ENCODE measurements around the gene SLC38A3. TPM values are rescaled to one million over a fixed set of nuclear protein-coding genes. Genes with fewer than 3 reads are reported as not detected.

The SLC38A3 gene
- polyA plus RNA-seq, 1 donor, result 2.0 TPM

DNA sequence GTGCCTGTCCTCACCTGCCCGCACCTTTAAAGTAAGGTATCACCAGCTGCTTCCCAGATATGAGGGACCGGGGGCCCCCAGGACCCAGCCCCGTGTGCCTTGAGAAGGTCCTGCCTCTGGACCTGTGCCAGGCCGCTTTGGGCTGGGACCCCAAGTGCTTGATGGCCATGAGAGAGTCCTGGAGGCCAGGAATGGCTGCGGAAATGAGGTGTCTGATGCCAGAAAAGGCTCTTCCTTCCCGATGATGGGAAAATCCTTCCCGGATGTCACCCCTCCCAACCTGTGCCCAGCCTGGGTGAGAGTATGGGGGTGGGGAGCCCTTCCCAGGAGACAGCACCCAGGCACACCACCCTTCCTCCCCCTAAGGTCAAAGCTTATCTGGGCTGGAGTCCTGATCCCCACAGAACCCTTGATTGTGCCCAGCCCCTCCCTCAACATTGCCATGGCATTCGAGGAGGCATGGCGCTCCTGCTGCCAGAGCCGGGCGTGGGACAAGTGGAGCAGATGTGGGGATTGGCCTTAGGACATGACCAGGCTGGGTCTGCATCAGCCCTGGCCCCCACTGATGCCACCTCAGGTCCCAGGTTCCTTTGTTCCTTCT, 35.7 kb upstream of the SLC38A3 start:
- DNase-seq, result no peak
- no peaks in the 10 kb centered on the region for H3K36me3 ChIP-seq (ENCODE audit: control insufficient read depth, insufficient read depth, low read length)
- peaks cover 12% of the 10 kb centered on the region for H3K27me3 ChIP-seq (ENCODE audit: control insufficient read depth, insufficient read depth, low read length)
- WGBS (ENCODE audit: insufficient coverage, low lambda C conversion rate), result no CpG with 5 or more reads among the region's 11 CpGs
- H3K9me3 ChIP-seq (ENCODE audit: control insufficient read depth, low read depth, low read length), result no peaks in the 10 kb centered on the region
- peaks cover 32% of the 10 kb centered on the region for H3K4me1 ChIP-seq (ENCODE audit: control insufficient read depth, insufficient read depth, low read length)
- no peak overlapping the region for H3K4me3 ChIP-seq (ENCODE audit: low read length)
- no peak overlapping the region for H3K27ac ChIP-seq (ENCODE audit: low read length)

DNA sequence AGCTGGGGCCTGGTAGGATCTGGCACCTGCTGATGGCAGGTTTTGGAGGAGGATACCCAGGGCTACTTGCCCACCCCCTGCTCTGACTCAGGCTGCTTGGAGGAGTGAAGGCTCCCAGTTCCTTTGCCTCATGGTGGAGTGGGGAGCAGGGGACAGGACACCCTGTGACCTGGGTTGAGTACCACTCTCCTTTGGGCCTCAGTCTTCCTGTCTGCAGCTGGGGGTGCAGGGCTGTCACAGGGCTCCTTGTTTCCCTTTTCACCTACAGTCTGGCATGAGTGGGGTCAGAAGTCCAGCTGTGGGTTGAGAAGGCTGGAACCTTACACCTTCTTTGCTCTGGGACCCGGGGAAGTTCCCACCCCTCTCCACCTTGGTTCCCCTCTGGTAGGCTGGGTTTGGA, 35.2 kb upstream of the SLC38A3 start:
- Histone ChIP-seq H3K27me3 (ENCODE audit: control insufficient read depth, insufficient read depth, low read length) (peaks cover 10% of the 10 kb centered on the region), H3K4me1 (ENCODE audit: control insufficient read depth, insufficient read depth, low read length) (peaks cover 26% of the 10 kb centered on the region), H3K36me3 (ENCODE audit: control insufficient read depth, insufficient read depth, low read length) (no peaks in the 10 kb centered on the region), H3K9me3 (ENCODE audit: control insufficient read depth, low read depth, low read length) (no peaks in the 10 kb centered on the region), H3K27ac (ENCODE audit: low read length) (no peak overlapping the region), H3K4me3 (ENCODE audit: low read length) (no peak overlapping the region)
- no CpG with 5 or more reads among the region's 1 CpG for WGBS (ENCODE audit: insufficient coverage, low lambda C conversion rate)
- no peak for DNase-seq

DNA sequence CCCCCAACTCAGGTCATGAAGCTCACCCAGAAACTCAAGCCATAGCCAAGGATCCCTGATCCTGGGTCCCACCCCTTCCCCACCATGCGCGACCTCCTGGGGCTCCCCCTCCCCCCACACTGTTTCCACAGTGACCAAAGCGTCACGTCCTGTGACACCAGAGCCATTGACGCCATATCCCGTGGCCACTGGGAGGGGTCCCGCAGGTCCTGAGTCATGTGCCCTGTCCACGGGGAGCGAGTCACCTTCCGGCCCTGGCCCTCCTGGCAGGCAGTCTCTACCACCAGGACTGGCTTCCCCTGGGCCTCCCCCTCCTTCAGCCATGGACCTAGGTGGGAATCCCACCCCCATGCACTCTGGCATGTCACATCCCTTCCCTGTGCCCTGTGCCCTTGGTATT, 34.4 kb upstream of the SLC38A3 start:
- WGBS (ENCODE audit: insufficient coverage, low lambda C conversion rate), result no CpG with 5 or more reads among the region's 10 CpGs
- no peak for DNase-seq

DNA sequence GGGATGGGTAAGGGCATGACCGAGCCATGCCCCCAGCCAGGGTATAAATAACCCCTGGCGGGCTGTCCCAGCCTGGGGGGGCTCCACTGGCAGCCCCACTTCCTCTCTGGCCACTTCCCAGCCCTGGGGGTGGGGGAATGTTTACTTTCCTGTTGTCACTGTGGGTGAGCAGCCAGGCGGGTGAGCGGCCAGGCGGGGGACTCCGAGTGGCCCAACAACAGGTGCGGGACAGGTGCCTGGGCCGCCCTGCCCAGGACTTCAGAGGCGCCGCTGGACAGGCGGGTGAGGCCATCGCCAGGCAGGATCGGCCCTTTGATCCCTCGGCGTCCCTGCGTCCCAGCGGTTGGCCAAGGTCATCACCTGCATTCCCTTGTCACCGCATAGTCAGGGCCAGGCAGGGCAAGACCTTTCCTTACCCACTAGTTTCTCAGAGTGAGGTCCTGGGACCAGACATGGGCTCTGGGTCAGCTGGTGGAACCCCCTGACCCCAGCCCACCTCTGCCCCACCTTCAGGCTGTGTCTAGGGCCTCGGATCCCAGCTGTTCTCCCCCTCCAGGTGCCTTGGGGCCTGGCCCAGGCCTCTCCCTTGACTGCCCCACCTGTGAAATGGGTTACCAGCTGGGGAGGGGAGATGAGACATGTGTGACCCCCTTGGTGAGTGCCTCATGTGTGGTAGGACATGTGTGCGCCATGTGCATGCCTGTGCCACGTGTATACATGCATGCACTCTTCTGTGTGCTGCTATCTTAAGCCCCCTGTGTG, 33.4 kb upstream of the SLC38A3 start:
- Histone ChIP-seq H3K27me3 (ENCODE audit: control insufficient read depth, insufficient read depth, low read length) (peaks cover 12% of the 10 kb centered on the region), H3K36me3 (ENCODE audit: control insufficient read depth, insufficient read depth, low read length) (peaks cover 4% of the 10 kb centered on the region), H3K4me3 (ENCODE audit: low read length) (no peak overlapping the region), H3K9me3 (ENCODE audit: control insufficient read depth, low read depth, low read length) (no peaks in the 10 kb centered on the region), H3K27ac (ENCODE audit: low read length) (no peak overlapping the region), H3K4me1 (ENCODE audit: control insufficient read depth, insufficient read depth, low read length) (peaks cover 10% of the 10 kb centered on the region)
- WGBS (ENCODE audit: insufficient coverage, low lambda C conversion rate), result no CpG with 5 or more reads among the region's 21 CpGs
- no peak for DNase-seq

More for the DNA sequence above, 34.4 kb upstream of the SLC38A3 start:
- Histone ChIP-seq H3K9me3 (ENCODE audit: control insufficient read depth, low read depth, low read length) (no peaks in the 10 kb centered on the region), H3K27me3 (ENCODE audit: control insufficient read depth, insufficient read depth, low read length) (peaks cover 9% of the 10 kb centered on the region), H3K36me3 (ENCODE audit: control insufficient read depth, insufficient read depth, low read length) (peaks cover 4% of the 10 kb centered on the region), H3K4me3 (ENCODE audit: low read length) (no peak overlapping the region), H3K27ac (ENCODE audit: low read length) (no peak overlapping the region), H3K4me1 (ENCODE audit: control insufficient read depth, insufficient read depth, low read length) (peaks cover 20% of the 10 kb centered on the region)

DNA sequence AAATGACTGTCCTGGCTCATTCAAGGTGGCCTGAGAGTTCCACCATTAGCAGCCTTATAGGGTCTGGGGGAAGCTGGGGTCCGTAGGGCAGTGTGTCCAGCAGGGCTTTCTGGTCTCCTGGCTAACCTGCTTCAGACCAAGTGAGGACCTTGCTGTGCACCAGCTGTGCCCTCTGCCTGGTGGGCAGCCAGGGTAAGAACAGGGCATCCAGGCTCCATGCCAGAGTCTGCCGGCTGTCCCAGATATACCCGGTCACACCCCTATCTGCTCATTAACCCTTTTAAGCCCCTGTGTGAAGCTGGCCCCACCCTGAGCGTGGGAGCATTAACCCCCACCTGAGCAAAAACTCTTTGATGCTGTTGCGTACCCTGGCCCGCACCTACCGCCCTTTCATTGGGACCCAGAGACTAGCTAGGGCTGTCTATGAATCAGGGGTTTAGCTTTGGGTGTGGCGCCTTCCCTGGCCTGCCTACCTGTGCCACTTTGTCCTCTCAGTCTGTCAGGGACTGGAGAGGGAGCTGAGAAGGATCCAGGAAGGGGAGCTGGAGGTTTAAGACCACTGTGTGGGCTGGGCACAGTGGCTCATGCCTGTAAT, 32.3 kb upstream of the SLC38A3 start:
- Histone ChIP-seq H3K4me1 (ENCODE audit: control insufficient read depth, insufficient read depth, low read length) (peaks cover 5% of the 10 kb centered on the region), H3K4me3 (ENCODE audit: low read length) (no peak overlapping the region), H3K36me3 (ENCODE audit: control insufficient read depth, insufficient read depth, low read length) (peaks cover 7% of the 10 kb centered on the region), H3K9me3 (ENCODE audit: control insufficient read depth, low read depth, low read length) (no peaks in the 10 kb centered on the region), H3K27ac (ENCODE audit: low read length) (no peak overlapping the region), H3K27me3 (ENCODE audit: control insufficient read depth, insufficient read depth, low read length) (peaks cover 16% of the 10 kb centered on the region)
- no peak for DNase-seq
- WGBS (ENCODE audit: insufficient coverage, low lambda C conversion rate), result no CpG with 5 or more reads among the region's 8 CpGs

DNA sequence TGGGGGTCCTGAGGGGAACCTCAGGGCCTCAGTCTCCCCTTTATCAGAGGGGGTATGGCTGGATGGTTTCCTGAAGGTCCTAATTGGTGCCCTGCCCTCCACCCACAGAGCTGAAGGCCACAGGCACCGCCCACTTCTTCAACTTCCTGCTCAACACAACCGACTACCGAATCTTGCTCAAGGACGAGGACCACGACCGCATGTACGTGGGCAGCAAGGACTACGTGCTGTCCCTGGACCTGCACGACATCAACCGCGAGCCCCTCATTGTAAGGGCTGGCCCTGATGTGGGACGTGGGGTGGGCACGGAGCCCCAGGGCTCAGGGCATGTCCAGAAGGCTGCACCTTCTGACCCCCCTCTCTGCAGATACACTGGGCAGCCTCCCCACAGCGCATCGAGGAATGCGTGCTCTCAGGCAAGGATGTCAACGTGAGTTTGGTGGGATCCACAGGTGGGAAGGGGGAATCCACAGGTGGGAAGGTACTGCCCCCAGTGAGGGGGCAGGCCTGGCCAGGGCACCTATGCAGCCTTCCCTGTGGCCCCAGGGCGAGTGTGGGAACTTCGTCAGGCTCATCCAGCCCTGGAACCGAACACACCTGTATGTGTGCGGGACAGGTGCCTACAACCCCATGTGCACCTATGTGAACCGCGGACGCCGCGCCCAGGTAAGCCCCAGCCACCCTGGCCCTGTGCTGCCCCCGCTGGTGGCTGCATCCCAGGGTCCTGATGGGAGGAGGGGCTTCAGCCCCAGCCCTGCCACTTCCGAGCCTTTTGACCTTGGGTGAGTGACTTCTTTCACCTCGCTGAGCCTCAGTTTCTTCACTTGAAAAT, 31.2 kb upstream of the SLC38A3 start:
- H3K4me3 ChIP-seq (ENCODE audit: low read length), result no peak overlapping the region
- H3K36me3 ChIP-seq (ENCODE audit: control insufficient read depth, insufficient read depth, low read length), result peaks cover 7% of the 10 kb centered on the region
- peaks cover 16% of the 10 kb centered on the region for H3K27me3 ChIP-seq (ENCODE audit: control insufficient read depth, insufficient read depth, low read length)
- no peak for DNase-seq
- peaks cover 5% of the 10 kb centered on the region for H3K4me1 ChIP-seq (ENCODE audit: control insufficient read depth, insufficient read depth, low read length)
- H3K27ac ChIP-seq (ENCODE audit: low read length), result no peak overlapping the region
- WGBS (ENCODE audit: insufficient coverage, low lambda C conversion rate), result no CpG with 5 or more reads among the region's 29 CpGs
- H3K9me3 ChIP-seq (ENCODE audit: control insufficient read depth, low read depth, low read length), result no peaks in the 10 kb centered on the region

DNA sequence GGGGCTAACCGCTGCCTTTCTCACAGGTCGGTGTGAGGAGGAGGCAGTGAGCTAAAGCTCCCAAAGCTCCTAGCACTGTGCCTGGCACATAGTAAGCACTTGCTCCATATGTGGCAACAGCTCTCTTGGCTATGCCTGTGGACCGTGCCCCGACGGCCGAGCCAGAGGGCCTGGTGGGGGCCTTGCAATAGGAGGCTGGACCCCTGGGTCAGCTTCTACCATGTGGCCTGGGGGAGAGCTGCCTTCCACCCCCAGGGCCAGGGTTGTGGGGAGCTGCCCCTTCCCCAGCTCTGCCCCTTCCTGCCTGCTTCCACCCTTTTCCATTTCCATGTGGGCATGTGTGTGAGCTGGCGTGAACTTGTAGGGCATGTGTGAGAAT, 30.6 kb upstream of the SLC38A3 start:
- H3K36me3 ChIP-seq (ENCODE audit: control insufficient read depth, insufficient read depth, low read length), result peaks cover 7% of the 10 kb centered on the region
- H3K27ac ChIP-seq (ENCODE audit: low read length), result no peak overlapping the region
- no peak for DNase-seq
- no CpG with 5 or more reads among the region's 7 CpGs for WGBS (ENCODE audit: insufficient coverage, low lambda C conversion rate)
- no peaks in the 10 kb centered on the region for H3K9me3 ChIP-seq (ENCODE audit: control insufficient read depth, low read depth, low read length)
- peaks cover 9% of the 10 kb centered on the region for H3K4me1 ChIP-seq (ENCODE audit: control insufficient read depth, insufficient read depth, low read length)
- no peak overlapping the region for H3K4me3 ChIP-seq (ENCODE audit: low read length)
- H3K27me3 ChIP-seq (ENCODE audit: control insufficient read depth, insufficient read depth, low read length), result peaks cover 16% of the 10 kb centered on the region

DNA sequence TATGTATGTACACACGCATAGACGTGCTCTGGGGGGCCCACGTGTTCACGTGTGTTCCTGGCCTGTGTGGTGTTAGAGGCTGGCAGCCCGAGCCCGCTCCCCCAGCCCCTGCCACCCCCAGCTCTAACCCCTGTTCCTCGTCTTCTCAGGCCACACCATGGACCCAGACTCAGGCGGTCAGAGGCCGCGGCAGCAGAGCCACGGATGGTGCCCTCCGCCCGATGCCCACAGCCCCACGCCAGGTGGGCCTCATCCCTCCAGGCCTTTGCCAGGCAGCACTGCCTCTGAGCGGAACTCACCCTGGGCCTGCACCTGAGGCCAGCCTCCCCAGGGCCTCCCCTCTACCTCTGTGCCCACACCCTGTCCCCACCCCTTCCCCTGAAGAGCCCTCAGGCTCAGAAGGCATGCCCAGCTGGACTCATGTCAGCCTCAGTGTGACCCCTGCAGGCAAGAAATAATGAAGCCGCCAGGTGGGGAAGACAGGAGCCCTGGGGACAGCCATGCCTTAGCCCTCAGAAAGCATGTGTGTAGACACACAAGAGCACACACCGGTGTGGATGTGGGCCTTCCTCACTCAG, 30.0 kb upstream of the SLC38A3 start:
- Histone ChIP-seq H3K27me3 (ENCODE audit: control insufficient read depth, insufficient read depth, low read length) (peaks cover 16% of the 10 kb centered on the region), H3K27ac (ENCODE audit: low read length) (no peak overlapping the region), H3K4me3 (ENCODE audit: low read length) (no peak overlapping the region), H3K36me3 (ENCODE audit: control insufficient read depth, insufficient read depth, low read length) (peaks cover 7% of the 10 kb centered on the region), H3K9me3 (ENCODE audit: control insufficient read depth, low read depth, low read length) (no peaks in the 10 kb centered on the region), H3K4me1 (ENCODE audit: control insufficient read depth, insufficient read depth, low read length) (peaks cover 10% of the 10 kb centered on the region)
- no CpG with 5 or more reads among the region's 17 CpGs for whole genome bisulfite sequencing (ENCODE audit: insufficient coverage, low lambda C conversion rate)
- no peak for DNase-seq

DNA sequence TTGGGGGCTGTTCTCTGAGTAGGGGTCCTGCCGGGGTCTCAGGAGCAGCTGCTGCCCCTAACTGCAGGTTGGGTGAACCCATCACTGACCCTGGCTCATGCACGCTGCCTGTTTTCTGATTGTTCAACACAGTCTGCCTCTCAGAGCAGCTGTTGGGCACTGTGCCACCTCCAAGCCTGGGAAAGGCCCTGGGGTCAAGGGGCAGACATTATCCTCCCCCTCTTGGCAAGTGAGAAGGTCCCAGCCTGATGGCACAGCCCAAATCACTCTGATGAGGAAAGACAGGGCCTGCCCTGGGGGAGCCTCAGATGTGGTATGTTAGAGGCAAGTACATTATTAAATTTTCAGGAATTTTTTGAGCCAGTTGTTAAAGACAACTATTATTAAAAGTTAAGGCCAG, 27.7 kb upstream of the SLC38A3 start:
- Histone ChIP-seq H3K27ac (ENCODE audit: low read length) (no peak overlapping the region), H3K9me3 (ENCODE audit: control insufficient read depth, low read depth, low read length) (no peaks in the 10 kb centered on the region), H3K27me3 (ENCODE audit: control insufficient read depth, insufficient read depth, low read length) (peaks cover 13% of the 10 kb centered on the region), H3K4me3 (ENCODE audit: low read length) (no peak overlapping the region), H3K4me1 (ENCODE audit: control insufficient read depth, insufficient read depth, low read length) (peaks cover 5% of the 10 kb centered on the region), H3K36me3 (ENCODE audit: control insufficient read depth, insufficient read depth, low read length) (peaks cover 7% of the 10 kb centered on the region)
- DNase-seq, result no peak
- no CpG with 5 or more reads among the region's 2 CpGs for whole genome bisulfite sequencing (ENCODE audit: insufficient coverage, low lambda C conversion rate)

DNA sequence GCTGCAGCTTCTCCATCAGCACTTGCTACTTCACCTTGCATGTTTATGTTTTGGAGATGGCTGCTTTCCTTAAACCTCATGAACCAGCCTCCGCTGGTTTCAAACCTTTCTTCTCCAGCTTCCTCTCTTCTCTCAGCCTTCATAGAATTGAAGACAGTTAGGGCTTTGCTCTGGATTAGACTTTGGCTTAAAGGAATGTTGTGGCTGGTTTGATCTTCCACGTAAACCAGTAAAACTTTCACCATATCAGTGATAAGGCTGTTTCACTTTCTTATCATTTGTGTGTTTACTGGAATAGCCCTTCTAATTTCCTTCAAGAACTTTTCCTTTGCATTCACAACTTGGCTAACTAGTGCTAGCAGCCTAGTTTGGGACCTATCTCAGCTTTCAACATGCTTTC, 25.4 kb upstream of the SLC38A3 start:
- Histone ChIP-seq H3K9me3 (ENCODE audit: control insufficient read depth, low read depth, low read length) (no peaks in the 10 kb centered on the region), H3K36me3 (ENCODE audit: control insufficient read depth, insufficient read depth, low read length) (peaks cover 9% of the 10 kb centered on the region), H3K27me3 (ENCODE audit: control insufficient read depth, insufficient read depth, low read length) (peaks cover 32% of the 10 kb centered on the region), H3K27ac (ENCODE audit: low read length) (no peak overlapping the region), H3K4me3 (ENCODE audit: low read length) (no peak overlapping the region), H3K4me1 (ENCODE audit: control insufficient read depth, insufficient read depth, low read length) (peaks cover 5% of the 10 kb centered on the region)
- no peak for DNase-seq
- WGBS (ENCODE audit: insufficient coverage, low lambda C conversion rate), result 33% methylated on average over 1 of the region's 2 CpGs
